Measurements from ENCODE around the gene FAM174A. TPM values are rescaled to one million over a fixed set of nuclear protein-coding genes. Genes with fewer than 3 reads are reported as not detected.

The FAM174A gene
- total RNA-seq, 1 donor from 2014 or later, result 16.0 TPM

- no peaks in the 10 kb centered on the region for H3K27me3 Mint-ChIP-seq (ENCODE audit: unreplicated experiment)
Observed at GRCh38 chr5:100516285-100516684, 18.9 kb upstream of the FAM174A start.

DNA sequence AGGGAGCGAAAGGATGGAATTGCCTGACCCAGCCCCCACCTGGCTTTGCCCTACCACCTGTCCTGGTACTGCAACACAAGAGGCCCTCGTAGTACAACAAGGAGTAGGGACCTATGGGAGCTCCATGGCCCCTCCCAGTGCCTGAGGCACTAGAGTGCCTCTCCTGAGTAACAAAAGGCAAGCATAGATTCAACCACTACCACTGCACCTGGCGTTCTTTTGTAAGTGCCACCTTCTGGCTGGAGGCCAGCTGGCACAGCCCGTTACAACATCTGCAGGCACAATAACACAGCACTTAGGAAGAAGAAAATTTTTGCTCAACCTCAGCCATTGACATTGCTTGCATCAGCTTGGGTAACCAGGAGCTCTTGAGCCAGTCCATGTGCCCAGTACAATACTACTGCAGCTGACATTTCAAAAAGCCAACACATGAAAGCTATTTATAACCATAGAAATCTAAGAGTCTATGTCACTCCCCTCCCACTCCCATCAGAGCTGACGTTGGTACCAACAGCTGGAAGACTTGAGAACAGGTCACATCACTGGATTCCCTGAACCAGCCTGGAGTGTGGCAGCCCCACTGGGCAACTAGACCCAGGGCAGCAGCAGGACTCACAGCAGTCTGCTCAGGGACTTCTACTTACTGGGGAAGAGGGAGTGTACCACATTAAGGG lies 17.7 kb upstream of the FAM174A start:
- Mint-ChIP-seq H3K36me3 (ENCODE audit: unreplicated experiment) (no peaks in the 10 kb centered on the region), H3K4me3 (ENCODE audit: unreplicated experiment) (no peak overlapping the region), H3K27ac (ENCODE audit: unreplicated experiment) (no peak overlapping the region), H3K27me3 (ENCODE audit: unreplicated experiment) (no peaks in the 10 kb centered on the region), H3K9me3 (ENCODE audit: unreplicated experiment) (peaks cover 26% of the 10 kb centered on the region), H3K4me1 (ENCODE audit: unreplicated experiment) (no peaks in the 10 kb centered on the region)
- TF ChIP-seq, protein P1, sequence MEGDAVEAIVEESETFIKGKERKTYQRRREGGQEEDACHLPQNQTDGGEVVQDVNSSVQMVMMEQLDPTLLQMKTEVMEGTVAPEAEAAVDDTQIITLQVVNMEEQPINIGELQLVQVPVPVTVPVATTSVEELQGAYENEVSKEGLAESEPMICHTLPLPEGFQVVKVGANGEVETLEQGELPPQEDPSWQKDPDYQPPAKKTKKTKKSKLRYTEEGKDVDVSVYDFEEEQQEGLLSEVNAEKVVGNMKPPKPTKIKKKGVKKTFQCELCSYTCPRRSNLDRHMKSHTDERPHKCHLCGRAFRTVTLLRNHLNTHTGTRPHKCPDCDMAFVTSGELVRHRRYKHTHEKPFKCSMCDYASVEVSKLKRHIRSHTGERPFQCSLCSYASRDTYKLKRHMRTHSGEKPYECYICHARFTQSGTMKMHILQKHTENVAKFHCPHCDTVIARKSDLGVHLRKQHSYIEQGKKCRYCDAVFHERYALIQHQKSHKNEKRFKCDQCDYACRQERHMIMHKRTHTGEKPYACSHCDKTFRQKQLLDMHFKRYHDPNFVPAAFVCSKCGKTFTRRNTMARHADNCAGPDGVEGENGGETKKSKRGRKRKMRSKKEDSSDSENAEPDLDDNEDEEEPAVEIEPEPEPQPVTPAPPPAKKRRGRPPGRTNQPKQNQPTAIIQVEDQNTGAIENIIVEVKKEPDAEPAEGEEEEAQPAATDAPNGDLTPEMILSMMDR (IDR thresholded peaks at IDR 0.05), result no peak
- no peak for DNase-seq (ENCODE audit: extremely low spot score, unreplicated experiment)

More at GRCh38 chr5:100516285-100516684, 18.9 kb upstream of the FAM174A start:
- H3K36me3 Mint-ChIP-seq (ENCODE audit: unreplicated experiment), result no peaks in the 10 kb centered on the region
- no peak for DNase-seq (ENCODE audit: extremely low spot score, unreplicated experiment)
- no peak overlapping the region for H3K4me3 Mint-ChIP-seq (ENCODE audit: unreplicated experiment)
- H3K9me3 Mint-ChIP-seq (ENCODE audit: unreplicated experiment), result peaks cover 26% of the 10 kb centered on the region
- TF ChIP-seq, protein P1 (IDR thresholded peaks at IDR 0.05), result no peak
- H3K4me1 Mint-ChIP-seq (ENCODE audit: unreplicated experiment), result no peaks in the 10 kb centered on the region
- no peak overlapping the region for H3K27ac Mint-ChIP-seq (ENCODE audit: unreplicated experiment)

- H3K9me3 Mint-ChIP-seq (ENCODE audit: unreplicated experiment), result peaks cover 30% of the 10 kb centered on the region
Observed at GRCh38 chr5:100518377-100518776, 16.8 kb upstream of the FAM174A start.

DNA sequence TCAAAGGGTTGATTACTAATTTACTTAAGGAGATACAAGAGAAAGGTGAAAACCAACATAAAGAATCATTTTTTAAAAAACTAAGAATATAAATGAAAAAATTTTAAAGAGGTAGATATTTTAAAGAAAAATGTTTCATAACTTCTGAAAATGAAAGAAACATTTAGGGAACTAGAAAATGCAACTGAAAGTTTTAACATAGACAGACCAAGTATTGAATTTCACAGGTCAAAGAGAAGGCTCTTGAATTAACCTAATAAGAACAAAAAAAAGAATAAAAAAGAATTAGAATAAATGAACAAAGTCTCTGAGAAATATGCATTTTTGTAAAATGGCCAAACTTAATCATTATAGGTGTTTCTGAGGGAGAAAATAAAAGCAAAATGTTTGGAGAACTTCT lies 16.1 kb upstream of the FAM174A start:
- TF ChIP-seq, protein P1 (IDR thresholded peaks at IDR 0.05), result no peak
- Mint-ChIP-seq H3K27me3 (ENCODE audit: unreplicated experiment) (peaks cover 2% of the 10 kb centered on the region), H3K27ac (ENCODE audit: unreplicated experiment) (no peak overlapping the region), H3K9me3 (ENCODE audit: unreplicated experiment) (peaks cover 30% of the 10 kb centered on the region), H3K4me1 (ENCODE audit: unreplicated experiment) (no peaks in the 10 kb centered on the region), H3K36me3 (ENCODE audit: unreplicated experiment) (no peaks in the 10 kb centered on the region), H3K4me3 (ENCODE audit: unreplicated experiment) (no peak overlapping the region)
- no peak for DNase-seq (ENCODE audit: extremely low spot score, unreplicated experiment)

More at GRCh38 chr5:100518377-100518776, 16.8 kb upstream of the FAM174A start:
- Mint-ChIP-seq H3K36me3 (ENCODE audit: unreplicated experiment) (no peaks in the 10 kb centered on the region), H3K27ac (ENCODE audit: unreplicated experiment) (no peak overlapping the region), H3K4me1 (ENCODE audit: unreplicated experiment) (no peaks in the 10 kb centered on the region), H3K27me3 (ENCODE audit: unreplicated experiment) (peaks cover 2% of the 10 kb centered on the region), H3K4me3 (ENCODE audit: unreplicated experiment) (no peak overlapping the region)
- TF ChIP-seq, protein P1 (IDR thresholded peaks at IDR 0.05), result no peak
- no peak for DNase-seq (ENCODE audit: extremely low spot score, unreplicated experiment)

DNA sequence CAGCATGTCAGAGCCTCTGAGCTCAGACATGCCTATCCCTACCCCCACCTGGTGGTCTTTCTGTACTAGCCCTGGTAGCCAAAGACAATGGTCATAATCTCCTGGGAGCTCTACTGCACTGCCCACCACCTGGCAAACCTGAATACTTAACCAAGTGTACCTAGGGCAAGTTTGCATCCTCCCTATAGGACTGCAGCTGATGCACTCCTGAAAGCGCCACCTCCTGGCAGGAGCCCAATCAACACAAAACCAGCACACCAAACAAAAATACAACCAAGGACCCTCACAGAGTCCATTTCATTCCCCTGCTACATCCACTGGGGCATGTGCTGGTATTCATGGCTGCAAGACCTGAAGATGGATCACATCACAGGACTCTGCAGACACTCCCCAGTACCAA lies 14.8 kb upstream of the FAM174A start:
- H3K27me3 Mint-ChIP-seq (ENCODE audit: unreplicated experiment), result peaks cover 2% of the 10 kb centered on the region
- H3K4me1 Mint-ChIP-seq (ENCODE audit: unreplicated experiment), result no peaks in the 10 kb centered on the region
- no peak for DNase-seq (ENCODE audit: extremely low spot score, unreplicated experiment)
- peaks cover 41% of the 10 kb centered on the region for H3K9me3 Mint-ChIP-seq (ENCODE audit: unreplicated experiment)
- H3K4me3 Mint-ChIP-seq (ENCODE audit: unreplicated experiment), result no peak overlapping the region
- H3K27ac Mint-ChIP-seq (ENCODE audit: unreplicated experiment), result no peak overlapping the region
- TF ChIP-seq, protein P1 (IDR thresholded peaks at IDR 0.05), result no peak
- no peaks in the 10 kb centered on the region for H3K36me3 Mint-ChIP-seq (ENCODE audit: unreplicated experiment)
